ENCODE data around the gene ZNF444.

ZNF444 gene

GRCh38 chr19:56116606-56117005 is 24.5 kb upstream of the ZNF444 start:
- Histone ChIP-seq H3K4me2 (ENCODE audit: low read depth, low read length, poor library complexity, severe bottlenecking) (no peak overlapping the region), H3K9me3 (ENCODE audit: insufficient read depth, low read length) (no peaks in the 10 kb centered on the region), H4K20me1 (ENCODE audit: low read depth, low read length) (no peaks in the 10 kb centered on the region), H3K9me2 (replicated peaks; ENCODE audit: insufficient read depth, low read length) (no peaks in the 10 kb centered on the region), H3K9ac (ENCODE audit: low read length) (no peak overlapping the region), H3K79me2 (ENCODE audit: insufficient read depth, low read length) (peaks cover 86% of the 10 kb centered on the region), H3K27ac (ENCODE audit: low read depth, low read length) (no peak overlapping the region), H2AFZ (ENCODE audit: low read depth, low read length, severe bottlenecking) (no peak overlapping the region), H3F3A (ENCODE audit: insufficient read depth) (0 out of 2 replicates have a peak, but pooled peaks cover under 1% of the 10 kb centered on the region), H3K27me3 (ENCODE audit: low read length) (no peaks in the 10 kb centered on the region), H3K36me3 (ENCODE audit: low read length) (no peaks in the 10 kb centered on the region), H3K4me3 (ENCODE audit: insufficient read depth, low read length, poor library complexity, severe bottlenecking) (no peak overlapping the region)
- TF ChIP-seq CTCF (IDR thresholded peaks at IDR 0.05; ENCODE audit: insufficient read depth, low read length, poor library complexity, severe bottlenecking) = no peak
- TF ChIP-seq EZH2phosphoT487 (conservative IDR thresholded peaks at IDR 0.05; ENCODE audit: low read length) = no peak

- H3K27ac ChIP-seq (ENCODE audit: low read depth, low read length) = no peak overlapping the region
- no peaks in the 10 kb centered on the region for H3K36me3 ChIP-seq (ENCODE audit: low read length)
- H3K9me3 ChIP-seq (ENCODE audit: insufficient read depth, low read length) = no peaks in the 10 kb centered on the region
- H2AFZ ChIP-seq (ENCODE audit: low read depth, low read length, severe bottlenecking) = no peak overlapping the region
- no peak overlapping the region for H3K4me2 ChIP-seq (ENCODE audit: low read depth, low read length, poor library complexity, severe bottlenecking)
- H4K20me1 ChIP-seq (ENCODE audit: low read depth, low read length) = no peaks in the 10 kb centered on the region
- H3K79me2 ChIP-seq (ENCODE audit: insufficient read depth, low read length) = peaks cover 79% of the 10 kb centered on the region
- TF ChIP-seq CTCF (IDR thresholded peaks at IDR 0.05; ENCODE audit: insufficient read depth, low read length, poor library complexity, severe bottlenecking) (no peak), EZH2phosphoT487 (conservative IDR thresholded peaks at IDR 0.05; ENCODE audit: low read length) (no peak)
- peaks cover 7% of the 10 kb centered on the region for H3F3A ChIP-seq (ENCODE audit: insufficient read depth)
- no peaks in the 10 kb centered on the region for H3K9me2 ChIP-seq (replicated peaks; ENCODE audit: insufficient read depth, low read length)
- no peaks in the 10 kb centered on the region for H3K27me3 ChIP-seq (ENCODE audit: low read length)
- no peak overlapping the region for H3K4me3 ChIP-seq (ENCODE audit: insufficient read depth, low read length, poor library complexity, severe bottlenecking)
- no peak overlapping the region for H3K9ac ChIP-seq (ENCODE audit: low read length)
These were observed 23.7 kb upstream of the ZNF444 start for GRCh38 chr19:56117376-56117884.

- Histone ChIP-seq H4K20me1 (ENCODE audit: low read depth, low read length) (no peaks in the 10 kb centered on the region), H3K9me2 (replicated peaks; ENCODE audit: insufficient read depth, low read length) (no peaks in the 10 kb centered on the region), H3K9me3 (ENCODE audit: insufficient read depth, low read length) (no peaks in the 10 kb centered on the region), H3K36me3 (ENCODE audit: low read length) (no peaks in the 10 kb centered on the region), H2AFZ (ENCODE audit: low read depth, low read length, severe bottlenecking) (no peak overlapping the region), H3K4me2 (ENCODE audit: low read depth, low read length, poor library complexity, severe bottlenecking) (no peak overlapping the region), H3K4me3 (ENCODE audit: insufficient read depth, low read length, poor library complexity, severe bottlenecking) (no peak overlapping the region), H3K27me3 (ENCODE audit: low read length) (no peaks in the 10 kb centered on the region), H3K9ac (ENCODE audit: low read length) (no peak overlapping the region), H3K79me2 (ENCODE audit: insufficient read depth, low read length) (peaks cover 77% of the 10 kb centered on the region), H3F3A (ENCODE audit: insufficient read depth) (peaks cover 7% of the 10 kb centered on the region), H3K27ac (ENCODE audit: low read depth, low read length) (no peak overlapping the region)
- no peak for TF ChIP-seq CTCF (IDR thresholded peaks at IDR 0.05; ENCODE audit: insufficient read depth, low read length, poor library complexity, severe bottlenecking)
- no peak for TF ChIP-seq EZH2phosphoT487 (conservative IDR thresholded peaks at IDR 0.05; ENCODE audit: low read length)
These were observed 23.2 kb upstream of the ZNF444 start for GRCh38 chr19:56117889-56118288.

Measured in SU-DHL-6 (cell line).